ENCODE data around the gene BTBD6.
A peak's percentile ranks its signal among the peaks of the same experiment; 100 is the strongest.
"Not testable (repeated sequence)": the region's sequence is repeated elsewhere in the genome, so short reads cannot be mapped to it uniquely, and the experiment has no call there.

The BTBD6 gene

GRCh38 chr14:105294142-105294597, 45.8 kb downstream of the BTBD6 start:
- DNase-seq (ENCODE audit: low read depth in 2 of 2): peak in 1 of 2 donors; percentile 48

- DNase-seq (ENCODE audit: low read depth in 2 of 2): not testable (repeated sequence)
Observed at GRCh38 chr14:105297311-105297710, 49.0 kb downstream of the BTBD6 start.

- no peak for DNase-seq (ENCODE audit: low read depth in 2 of 2)
Observed at GRCh38 chr14:105299654-105300541, 51.6 kb downstream of the BTBD6 start.
